ENCODE measurements around the gene PSMC6.

DNA sequence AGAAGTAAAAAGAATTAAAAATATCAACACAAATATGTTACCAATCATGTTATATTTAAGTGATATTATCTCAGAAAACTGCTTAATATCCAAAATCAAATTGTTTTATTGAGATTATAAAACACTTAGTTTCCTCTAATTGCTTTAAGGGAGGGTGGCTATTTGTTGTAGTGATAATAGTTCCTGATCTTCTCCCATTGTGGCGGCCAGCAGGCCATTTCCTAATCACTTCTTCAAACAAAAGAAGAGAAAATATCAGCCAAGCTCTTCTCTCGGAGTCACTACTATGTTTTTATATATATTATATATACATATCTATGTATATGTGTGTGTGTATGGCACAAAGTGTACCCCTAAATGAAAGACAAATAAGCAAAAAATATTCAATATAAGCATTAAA lies 43.1 kb upstream of the PSMC6 start:
- no peak for TF ChIP-seq CTCF (IDR thresholded peaks at IDR 0.05)
- no peak for TF ChIP-seq POLR2A (IDR thresholded peaks at IDR 0.05)
